CD4-positive, alpha-beta T cell treated with Interleukin-4 for 4 hours (primary cell): ENCODE measurements around the gene IDH1.
"Not testable (repeated sequence)": the region's sequence is repeated elsewhere in the genome, so short reads cannot be mapped to it uniquely, and the experiment has no call there.

Experiments
- DNase-seq: peaks from one replicate; pipeline ENCODE4 v3.0.0-alpha.2; 2020

Gene IDH1

GRCh38 chr2:208256192-208256782 lies 1.4 kb upstream of the IDH1 start:
- DNase-seq, result no peak

DNA sequence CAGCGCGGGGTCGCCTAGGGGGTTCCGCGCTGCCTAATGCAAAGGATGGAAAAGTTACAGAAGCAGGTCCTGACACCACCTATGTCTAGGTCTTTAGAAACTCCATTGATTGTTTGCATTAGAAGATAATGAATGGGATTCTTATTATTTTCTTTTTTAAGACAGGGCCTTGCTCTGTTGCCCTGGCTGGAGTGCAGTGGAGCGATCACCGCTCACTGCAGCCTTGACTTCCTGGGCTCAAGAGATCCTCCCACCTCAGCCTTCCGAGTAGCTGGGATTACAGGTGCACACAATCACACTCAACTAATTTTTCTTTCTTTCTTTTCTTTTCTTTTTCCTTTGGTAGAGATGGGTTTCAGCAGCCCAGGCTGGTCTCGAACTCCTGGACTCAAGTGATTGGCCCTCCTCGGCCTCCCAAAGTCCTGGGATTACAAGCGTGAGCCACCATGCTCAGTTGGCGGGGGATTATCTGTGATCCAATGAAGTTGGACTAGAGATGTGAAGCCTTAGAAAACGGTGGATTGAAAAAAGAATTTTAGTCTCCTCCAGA lies 761 bp upstream of the IDH1 start:
- DNase-seq, result no peak

DNA sequence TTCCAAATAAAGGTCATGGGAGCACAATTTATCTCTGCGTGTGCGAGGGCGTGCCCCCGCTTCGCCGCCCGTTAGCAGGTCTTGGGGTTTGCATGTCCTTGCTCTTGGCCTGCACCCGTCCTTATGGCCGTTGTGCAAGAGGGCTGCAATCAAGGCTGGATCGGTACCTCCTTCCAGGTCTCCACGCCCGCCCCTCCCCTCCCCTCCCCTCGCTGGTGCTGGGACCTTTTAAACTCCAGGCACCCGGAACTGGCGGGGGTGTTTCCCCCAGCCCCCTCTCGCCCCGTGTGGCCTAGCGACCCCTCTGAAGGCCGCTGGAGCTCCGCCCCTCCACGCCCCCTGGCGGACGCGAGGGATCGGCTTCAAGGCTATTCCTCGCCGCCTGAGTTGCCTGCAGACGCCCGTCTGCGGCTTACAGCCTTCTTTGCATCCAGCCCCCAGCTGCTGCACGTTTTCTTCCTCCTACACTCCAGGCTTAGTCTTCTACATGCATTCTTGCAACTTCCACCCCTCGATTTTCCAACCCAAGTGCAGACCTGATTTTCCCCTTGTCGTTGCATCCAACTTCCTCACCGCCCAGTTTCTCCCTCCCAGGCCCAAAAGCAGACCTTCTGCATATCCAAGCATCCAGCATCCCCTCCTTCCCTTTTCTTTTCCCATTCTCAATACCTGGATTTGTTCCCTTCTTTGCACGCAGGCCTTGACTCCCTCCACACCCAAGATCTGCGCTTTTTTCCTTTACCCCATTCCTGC lies 577 bp downstream of the IDH1 start:
- DNase-seq, result peak; percentile 76

GRCh38 chr2:208253600-208254117 lies 1.2 kb downstream of the IDH1 start:
- no peak for DNase-seq

DNA sequence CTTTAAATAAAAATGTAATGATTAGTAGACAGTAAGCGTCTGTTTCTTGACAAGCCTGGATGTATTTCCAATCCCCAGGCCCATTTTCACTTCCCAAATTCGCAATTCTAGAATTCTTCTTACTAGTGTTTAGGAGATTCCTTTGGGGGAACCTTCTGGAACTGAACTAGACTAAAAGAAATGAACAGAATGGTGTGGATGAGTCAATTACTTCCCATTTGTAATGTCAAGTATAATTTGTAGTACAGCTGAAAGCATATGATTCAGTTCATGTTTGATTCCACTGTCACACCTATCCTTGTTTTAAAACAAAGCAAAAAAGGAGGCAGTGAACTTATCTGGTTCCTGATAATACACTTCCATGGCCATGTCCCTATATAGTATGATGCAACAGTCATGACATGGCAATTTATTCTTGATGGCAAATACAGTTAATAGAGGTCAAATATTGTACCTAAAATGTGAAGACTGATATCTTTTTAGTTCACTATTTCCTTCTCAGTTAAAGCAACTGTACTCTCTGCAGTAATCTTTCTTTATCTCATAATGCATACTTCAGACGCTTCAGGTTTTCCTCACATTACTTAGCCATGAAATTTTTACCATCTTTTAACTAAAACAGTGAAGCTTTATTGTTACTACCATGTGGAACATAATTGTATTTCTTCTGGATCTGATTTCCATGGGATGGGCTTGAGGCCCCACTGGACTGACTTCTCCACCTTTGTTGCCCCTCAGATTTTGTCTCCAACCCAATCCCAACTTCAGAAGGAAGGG lies 2.0 kb downstream of the IDH1 start:
- DNase-seq, result no peak

DNA sequence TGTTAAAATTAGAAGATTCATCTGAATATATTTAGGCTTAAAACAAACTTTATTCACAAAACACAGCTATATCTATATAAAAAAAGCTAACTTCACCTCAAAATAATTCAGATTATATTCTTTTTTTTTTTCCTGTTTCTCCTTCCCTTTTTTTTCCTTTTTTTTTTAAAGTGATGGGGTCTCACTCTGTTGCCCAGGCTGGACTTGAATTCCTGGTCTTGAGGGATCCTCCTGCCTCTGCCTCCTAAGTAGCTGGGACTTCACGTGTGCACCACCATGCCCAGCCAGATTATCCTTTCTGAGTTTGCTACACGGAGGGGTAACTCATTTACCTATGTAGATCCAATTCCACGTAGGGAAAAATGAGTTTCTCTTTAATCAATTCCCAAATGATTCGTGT lies 3.8 kb downstream of the IDH1 start:
- DNase-seq, result no peak

GRCh38 chr2:208250388-208250787 lies 4.5 kb downstream of the IDH1 start:
- DNase-seq, result no peak

DNA sequence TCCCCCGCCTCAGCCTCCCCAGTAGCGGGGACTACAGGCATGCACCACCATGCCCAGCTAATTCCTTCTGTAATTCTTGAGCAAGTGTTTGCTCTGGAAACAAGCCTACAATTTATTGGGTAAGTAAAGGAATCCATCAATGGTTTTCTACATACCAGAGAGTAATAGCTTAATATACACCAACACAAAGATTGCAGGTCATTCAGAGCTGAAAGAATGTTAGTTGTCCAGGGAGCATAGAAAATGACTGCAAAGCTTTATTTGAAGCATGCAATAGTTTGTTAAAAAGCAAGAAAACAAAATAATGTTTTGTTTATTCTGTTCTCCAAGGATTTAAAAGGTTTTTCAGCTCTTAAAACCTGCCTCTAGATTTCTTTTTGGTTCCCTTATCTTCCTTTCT lies 5.6 kb downstream of the IDH1 start:
- no peak for DNase-seq

GRCh38 chr2:208248601-208249000 lies 6.3 kb downstream of the IDH1 start:
- no peak for DNase-seq

GRCh38 chr2:208245746-208246145 lies 9.1 kb downstream of the IDH1 start:
- no peak for DNase-seq

GRCh38 chr2:208244422-208244821 lies 10.4 kb downstream of the IDH1 start:
- DNase-seq, result no peak

DNA sequence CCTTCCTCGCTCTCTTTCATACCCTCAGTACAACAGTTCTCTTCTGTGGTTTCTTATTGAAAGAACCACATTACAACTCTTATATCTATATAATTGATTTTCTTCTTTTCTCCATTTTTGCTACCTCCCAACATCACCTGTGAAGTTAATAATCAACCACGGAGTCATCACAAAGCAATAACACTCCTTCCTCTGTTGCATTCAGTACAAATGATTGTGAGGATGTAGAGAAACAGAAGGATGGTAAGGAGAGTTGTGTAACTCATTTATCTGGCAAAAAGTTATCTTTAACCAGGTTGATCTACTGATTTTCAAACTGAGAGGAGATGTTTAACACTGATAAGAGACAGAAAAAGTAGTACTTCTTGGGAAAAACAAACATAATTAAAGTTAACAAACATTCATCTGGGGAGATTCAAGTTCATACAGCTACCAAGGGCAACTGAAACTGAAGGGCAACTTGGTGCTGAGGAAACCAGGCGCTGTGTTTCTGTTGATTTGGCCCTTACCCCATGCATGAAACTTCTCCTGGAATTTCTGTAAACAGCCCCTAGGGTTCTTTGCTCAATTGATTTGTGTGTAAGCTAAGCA lies 14.2 kb downstream of the IDH1 start:
- DNase-seq, result no peak

DNA sequence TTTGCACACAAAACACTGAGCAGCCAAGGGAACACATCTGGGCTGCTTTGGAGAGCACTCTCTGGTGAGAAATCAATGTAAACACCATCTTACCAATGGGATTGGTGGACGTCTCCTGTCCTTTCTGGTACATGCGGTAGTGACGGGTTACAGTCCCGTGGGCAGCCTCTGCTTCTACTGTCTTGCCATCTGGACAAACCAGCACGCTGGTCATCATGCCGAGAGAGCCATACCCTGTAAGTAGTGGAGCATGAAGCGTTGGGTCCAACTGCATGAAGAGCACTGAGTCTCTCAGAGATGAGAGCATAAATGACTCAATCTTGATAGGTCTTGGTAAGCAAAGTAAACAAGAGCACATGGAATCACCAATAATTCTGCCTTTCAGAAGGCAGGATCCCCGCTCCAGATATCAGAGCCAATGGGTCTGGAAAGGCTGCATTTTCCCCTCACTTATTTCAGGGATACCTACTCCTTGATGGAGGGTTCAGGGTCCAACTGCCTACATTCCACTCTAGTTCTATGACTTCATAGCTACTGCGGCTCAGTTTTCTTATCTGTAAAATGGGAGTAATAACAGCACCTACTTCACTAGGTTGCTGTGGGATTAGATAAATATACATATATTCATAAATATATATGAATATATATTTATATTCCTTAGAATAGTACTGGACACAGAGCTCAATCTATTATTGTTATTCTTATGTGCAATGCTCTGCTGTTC lies 14.9 kb downstream of the IDH1 start:
- DNase-seq, result no peak

DNA sequence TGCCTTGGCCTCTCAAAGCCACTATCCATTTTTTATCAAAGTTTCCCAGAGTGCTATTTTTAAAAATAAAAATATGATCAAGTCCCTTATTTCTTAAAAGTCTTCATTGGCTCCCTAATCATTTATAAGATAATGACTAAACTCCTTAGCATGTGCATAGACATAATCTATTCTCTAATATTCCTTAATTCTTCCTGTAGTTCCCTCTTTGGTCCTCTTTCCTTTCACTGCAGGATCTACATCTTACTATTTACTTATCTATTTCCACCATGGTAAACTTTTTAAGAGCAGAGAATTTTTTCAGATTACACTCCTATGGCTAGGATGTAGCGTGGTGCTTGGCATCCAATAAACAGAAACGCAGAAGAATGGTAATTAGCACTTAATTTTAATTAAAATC lies 19.0 kb downstream of the IDH1 start:
- DNase-seq, result no peak

DNA sequence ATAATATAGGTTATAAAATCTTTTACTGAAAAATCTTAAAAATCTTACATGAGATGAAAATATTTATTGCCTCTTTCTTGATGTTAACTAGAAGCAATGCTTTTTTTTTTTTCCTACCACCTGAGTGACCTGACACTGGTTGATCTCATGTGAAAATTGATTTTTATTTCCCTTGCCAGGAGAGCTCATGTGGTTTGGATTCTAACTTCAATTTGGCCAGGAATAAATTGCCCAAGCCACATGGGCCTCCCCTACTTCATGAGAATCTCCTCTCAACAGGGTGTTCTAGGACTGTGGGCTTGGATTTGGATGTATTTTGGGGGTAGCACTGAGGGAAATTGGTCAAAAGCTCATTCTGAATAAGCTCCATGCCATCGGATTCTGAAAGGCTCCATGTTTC lies 20.1 kb downstream of the IDH1 start:
- no peak for DNase-seq

GRCh38 chr2:208228476-208228875 lies 26.4 kb downstream of the IDH1 start:
- no peak for DNase-seq

- no peak for DNase-seq
Measured at GRCh38 chr2:208227581-208228232, 27.2 kb downstream of the IDH1 start.

- DNase-seq, result no peak
Measured at GRCh38 chr2:208224802-208225201, 30.1 kb downstream of the IDH1 start.

DNA sequence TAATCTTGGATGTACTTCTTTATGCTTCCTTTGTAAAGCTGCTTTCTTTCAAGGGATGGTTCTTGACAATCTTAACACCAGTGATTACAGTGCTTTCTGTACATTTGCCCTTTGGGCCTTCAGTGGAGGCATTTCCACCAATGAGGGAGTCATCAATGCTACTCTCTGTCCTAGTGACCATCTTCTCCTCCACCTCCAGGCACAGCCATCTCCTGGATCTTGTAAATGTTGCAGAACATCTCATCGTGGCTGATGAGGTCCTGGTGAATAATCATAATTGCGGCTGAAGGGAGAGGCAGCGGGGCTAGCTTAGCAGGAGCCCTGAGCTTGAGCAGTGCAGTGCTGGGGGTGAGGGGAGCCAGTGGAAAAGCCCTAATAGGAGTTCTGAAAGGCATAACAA lies 32.5 kb downstream of the IDH1 start:
- DNase-seq, result no peak

DNA sequence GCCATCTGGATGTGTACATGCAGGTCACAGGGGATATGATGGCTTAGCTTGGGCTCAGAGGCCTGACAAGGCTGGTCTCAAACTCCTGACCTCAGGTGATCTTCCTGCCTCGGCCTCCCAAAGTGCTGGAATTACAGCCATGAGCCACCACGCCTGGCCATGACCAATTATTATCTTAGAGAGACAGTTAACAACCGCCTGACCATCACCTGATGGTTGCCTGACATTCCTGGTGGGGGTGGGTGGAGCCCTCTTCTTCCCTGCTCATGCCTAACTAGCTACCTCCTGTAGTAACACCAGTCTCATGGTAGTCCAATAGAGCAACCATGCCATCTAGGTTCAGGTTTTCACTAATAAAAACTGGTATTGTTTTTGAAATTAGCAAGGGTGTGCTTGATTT lies 33.0 kb downstream of the IDH1 start:
- not testable (repeated sequence) for DNase-seq

DNA sequence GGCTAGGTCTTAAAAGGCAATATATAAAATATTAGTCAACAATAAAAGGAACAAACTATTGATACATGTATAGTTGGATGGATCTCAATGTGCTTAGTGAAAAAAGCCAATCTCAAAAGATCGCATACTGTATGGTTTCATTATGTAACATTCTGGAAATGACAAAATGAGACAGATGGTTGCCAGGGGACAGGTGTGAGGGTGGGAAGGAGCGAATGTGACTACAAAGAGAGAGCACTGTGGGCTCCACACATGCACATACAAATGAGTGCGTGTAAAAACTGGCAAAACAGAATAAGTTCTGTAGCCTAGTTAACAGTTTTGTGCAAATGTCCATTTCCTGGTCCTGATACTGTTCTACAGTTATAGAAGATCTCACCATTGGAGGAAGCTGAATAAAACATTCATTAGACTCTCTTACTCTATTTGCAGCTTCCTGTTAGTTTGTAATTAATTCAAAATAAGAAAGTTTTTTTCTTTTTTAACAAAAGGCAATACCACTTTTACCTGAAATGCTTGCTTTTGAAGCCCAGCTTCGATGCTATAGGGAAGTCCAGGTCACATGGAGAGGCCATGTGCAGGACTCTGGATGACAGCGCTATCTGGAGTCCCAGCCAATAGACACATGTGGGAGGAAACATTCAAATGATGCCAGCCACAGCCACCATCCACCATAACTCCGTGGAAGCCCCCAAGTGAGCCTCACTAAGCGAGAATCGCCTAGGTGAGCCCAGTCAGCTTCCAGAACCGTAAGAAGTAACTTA lies 44.0 kb downstream of the IDH1 start:
- DNase-seq, result no peak
